Hematopoietic multipotent progenitor cell treated with erythropoietin and hydrocortisone succinate and interleukin-3 and kit ligand, for 17 days (in vitro differentiated cells): Measurements from ENCODE around the gene FBXW11.

ENCODE experiments used
- DNase-seq: peaks from one replicate; pipeline ENCODE4 v3.0.0-alpha.2; 2015; ENCODE audit warnings: low spot score

The FBXW11 gene

DNA sequence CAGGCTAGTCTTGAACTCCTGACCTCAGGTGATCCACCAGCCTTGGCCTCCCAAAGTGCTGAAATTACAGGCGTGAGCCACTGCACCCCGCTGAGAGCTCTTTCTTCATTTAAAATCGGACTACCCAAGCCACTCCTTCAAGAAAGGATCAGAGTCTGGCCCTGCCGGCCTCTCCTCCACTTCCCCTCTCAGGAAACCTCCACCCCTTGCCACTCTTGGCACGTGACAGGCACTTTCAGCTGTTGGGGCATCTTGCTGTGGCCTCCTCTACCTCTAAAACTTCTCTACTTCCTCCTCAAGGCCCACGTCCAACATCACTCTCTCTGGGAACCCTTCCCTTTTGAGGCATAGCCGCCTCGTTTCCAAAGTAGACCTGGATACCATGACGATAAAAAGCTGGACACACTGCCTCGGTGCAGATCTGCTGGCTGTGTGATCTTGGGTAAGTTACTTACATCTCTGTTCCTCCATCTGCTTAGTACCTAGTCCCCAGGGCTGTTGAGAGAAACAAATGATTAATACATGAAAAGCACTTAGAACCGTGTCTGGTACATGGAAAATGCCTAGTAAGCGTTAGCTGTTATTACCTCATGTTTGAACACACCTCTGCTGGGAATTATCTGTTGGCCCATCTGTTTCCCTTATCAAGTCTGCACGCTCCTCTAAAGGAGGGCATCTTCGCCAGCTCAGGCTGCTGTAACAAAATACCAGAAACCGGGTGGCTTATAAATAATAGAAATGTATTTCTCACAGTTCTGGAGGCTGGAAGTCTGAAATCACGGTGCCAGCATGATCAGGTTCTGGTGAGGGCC is 165.5 kb downstream of the FBXW11 start:
- peak; percentile 79 for DNase-seq

DNA sequence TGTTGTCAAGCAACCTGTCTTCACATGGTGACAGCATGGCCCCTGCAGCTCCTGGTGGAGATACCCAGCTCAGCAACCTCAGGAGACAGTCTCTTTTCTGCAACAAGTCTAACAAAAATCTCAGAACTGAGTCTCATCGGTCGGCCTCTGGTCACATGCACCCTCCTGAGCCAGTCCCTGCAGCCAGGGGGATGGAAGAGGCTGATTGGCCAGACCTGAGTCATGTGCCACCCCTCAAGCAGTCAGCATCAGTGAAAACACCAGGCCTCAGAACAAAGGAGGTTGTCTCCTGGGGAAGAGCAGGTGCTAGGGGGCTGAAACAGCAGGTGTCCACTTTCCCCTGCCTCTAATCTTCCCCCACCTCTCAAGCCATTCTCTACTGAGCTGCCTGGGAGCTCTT is 166.4 kb downstream of the FBXW11 start:
- peak; percentile 65 for DNase-seq

DNA sequence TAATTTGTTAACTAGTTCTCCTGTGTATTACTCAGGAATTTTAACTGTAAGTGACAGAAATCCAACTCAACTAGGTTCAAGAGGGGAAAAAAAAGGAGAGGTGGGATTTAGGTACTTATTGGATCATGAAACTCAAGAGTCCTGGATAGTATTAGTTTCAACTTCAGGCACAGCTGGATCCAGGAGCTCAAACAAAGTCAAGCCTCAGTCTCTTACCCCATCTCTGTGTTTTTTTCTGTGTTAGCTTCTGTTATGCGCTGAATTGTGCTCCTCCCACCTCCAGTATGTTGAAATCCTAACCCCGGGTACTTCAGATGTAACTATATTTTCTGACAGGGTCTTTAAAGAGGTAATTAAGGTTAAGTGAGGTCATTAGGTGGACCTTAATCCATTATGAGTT is 167.3 kb downstream of the FBXW11 start:
- no peak for DNase-seq

DNA sequence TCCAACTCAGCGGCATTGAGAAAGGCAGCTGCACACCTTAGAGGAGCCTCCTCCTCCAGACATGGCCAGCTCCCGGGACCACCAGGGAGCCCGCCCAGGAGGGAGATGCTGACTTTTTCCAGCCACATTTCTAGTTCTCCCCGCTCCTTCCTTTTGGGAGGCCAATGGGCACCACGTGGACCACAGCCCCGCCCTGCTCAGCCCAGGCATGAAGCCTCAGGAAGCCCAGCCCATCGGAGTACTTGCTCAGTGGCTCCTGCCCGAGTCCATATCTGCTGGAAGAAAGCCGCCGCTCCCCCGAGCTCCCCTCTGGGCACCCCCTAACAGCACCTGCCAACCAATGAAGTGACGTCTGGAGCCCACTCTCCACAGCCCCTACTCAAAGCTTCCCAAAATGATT is 168.4 kb downstream of the FBXW11 start:
- no peak for DNase-seq

DNA sequence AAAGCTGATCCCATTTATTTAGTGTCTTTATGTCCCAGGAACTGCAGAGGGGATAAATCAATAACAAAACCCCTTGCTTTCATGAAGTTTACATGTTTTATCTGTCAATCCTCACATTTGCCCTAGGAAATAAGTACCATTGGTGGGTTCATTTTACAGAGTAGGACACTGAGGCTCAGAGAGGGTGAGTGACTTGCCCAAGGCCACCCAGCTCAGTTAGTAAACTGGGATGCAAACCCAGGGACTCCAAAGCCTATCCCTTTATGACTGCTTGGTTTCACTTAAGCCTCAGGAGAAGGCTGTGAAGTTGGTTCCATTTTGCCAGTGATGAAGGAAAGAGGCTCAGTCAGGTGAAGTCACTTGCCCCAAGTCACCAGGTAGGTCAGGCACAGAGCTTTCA is 168.9 kb downstream of the FBXW11 start:
- no peak for DNase-seq

DNA sequence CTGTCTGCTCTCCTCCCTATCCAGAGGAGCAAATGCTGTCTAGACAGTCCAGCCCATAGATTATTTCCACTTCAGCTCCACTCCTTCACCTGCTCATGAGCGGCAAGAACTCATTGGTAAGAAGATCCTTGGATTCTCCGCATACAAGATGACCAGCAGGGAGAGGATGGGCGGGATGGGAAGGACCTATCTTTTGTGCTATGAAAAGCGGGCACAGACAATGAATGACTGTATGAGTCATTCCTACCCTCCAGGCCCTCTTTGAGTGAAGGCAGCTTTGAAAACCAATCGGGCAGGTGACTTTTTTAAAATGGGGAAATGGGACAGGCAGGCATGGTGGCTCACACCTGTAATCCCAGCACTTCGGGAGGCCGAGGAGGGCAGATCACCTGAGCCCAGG is 171.4 kb downstream of the FBXW11 start:
- DNase-seq = no peak

DNA sequence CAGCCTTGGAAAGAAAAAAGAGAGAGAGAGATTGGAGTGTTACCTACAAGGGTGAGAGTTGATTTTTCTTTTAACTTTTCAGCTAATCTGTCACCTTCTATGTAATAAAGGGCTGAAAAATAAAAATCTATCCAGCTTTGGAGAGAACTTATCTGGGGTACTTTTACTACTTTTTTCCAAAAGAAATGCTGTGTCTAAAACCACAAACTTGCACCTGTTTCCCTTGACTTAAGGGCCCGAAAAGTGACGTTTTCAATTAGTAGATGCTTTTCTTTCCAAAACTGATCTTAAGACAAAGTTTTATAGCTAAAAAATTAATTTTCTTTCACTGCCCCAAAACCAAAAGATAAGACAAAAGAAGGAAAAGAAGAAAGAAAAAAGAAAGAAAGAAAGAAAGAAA is 172.0 kb downstream of the FBXW11 start:
- DNase-seq = no peak

DNA sequence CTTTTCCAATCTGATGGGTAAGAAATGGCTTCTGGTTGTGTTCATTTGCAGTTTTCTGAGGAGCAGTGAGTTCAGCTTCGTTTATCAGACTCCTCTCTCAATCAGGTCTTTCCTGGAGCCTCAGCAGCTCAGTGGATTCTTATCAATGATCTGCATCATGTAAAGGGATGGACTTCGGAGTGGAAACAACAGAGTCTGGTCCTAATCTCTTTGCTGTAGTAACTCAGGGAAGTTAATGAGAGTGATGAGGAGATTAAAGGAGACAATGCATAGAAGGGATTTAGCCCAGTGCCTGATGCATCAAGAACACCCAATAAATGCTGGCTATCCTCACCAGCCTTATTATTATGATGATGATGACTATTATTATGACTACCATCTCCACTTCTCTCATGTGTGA is 173.7 kb downstream of the FBXW11 start:
- DNase-seq = no peak

DNA sequence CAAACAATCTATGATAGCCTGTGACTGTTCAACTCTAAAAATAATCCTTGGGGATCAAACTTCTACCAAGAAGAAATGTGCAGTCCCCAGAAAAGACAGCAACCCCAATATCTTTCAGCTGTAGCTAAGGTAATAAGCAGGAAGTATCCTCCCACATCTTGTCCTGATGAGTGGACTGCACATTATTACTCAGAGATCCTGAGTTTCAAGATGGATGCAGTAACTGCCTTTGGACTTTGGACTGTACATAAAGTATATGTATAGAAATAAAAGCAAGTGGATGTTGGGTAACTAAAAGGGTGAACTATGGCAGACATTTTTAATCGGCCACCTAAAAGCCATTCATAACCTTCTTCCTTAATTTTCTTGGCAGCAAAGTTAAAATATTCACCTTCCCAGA is 175.8 kb downstream of the FBXW11 start:
- no peak for DNase-seq

DNA sequence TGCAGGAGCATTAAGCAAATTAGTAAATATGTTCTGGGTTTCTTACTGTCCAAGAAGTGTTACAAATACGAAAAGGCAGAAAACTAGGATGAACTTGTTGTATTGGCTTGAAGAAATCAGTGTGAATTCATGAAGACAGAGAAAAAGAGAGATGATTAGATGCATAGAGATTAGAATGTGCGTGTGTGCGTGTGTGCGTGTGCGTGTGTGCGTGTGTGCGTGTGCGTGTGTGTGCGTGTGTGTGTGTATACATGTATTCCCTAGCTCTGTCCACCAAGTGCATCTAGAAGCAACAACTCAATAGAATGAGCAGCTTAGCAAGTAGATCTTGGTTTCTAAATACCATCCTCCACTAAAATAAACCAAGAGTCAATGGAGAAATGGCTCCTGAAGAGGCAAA is 179.3 kb downstream of the FBXW11 start:
- DNase-seq = no peak

DNA sequence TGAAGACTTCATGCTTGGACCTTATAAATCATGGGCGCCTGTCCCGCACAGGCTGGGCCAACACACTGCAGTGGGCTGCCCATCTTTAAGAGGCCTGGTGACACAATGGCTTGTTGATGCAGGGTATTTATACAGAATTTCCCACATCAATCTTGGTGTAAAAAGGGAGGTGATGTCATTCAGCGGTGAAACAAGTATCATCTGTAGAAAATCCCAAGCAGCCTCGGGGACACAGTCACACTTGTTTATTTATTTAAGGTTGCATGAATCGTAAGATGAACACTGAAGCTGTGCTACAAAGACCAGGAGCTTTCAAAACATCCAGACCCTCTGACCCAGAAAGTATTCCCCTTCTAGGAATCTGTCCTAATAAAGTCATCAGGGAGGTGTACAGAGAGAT is 180.3 kb downstream of the FBXW11 start:
- no peak for DNase-seq

DNA sequence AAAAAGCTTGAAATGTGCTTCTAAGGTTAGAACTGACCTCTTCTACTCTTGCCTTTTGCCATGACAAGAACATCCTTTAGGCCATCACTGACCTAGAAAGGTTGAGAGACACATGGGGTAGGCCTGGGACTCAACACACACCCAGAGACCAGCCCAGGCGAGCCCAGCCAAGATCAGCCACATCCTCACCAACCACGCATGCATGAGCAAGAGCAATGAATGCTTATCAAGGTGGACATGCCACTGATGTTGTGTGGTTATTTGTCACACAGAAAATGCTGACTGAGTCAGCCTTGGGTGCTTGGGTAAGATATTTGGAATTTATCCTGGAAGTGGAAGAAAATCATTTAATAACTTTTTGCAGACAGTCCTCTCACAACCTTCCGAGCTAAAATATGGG is 181.4 kb downstream of the FBXW11 start:
- DNase-seq = no peak

DNA sequence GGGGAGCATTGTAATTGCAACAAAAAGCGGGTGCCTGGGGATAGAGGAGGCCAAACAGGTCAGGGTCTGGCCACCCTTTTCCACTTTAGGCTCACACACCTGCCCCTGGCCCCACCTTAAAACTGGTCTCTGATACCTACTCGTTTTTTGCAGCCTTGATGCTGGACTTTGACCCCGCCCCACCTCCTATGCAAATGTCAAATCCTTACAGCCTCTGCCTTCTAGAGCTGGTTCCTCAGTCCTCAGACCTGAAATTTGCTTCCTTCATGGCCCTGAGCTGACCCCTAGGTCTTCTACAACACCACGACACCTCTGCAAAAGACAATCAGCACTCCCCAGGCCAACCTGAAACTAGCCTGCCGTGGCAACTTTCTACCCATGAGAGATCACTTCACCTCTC is 183.2 kb downstream of the FBXW11 start:
- DNase-seq = no peak

DNA sequence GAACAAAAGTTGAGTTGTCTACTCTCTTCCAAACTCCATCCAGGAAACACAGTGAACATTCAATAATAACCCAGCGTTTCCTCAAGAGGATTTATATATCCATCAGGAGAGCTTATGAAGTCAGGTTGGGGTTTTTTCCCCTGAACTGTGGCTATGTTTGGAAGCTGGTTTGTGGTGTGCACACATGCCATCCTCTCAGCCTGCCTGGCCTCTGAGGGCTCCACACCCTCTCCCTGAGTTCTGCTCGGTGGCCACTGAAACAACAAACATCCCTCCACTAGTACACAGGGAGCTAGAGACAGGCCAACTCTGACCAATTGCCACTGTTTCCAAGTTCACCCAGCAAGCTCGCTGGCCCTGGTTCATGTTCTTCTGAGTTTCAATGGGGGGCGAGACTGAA is 185.2 kb downstream of the FBXW11 start:
- no peak for DNase-seq

DNA sequence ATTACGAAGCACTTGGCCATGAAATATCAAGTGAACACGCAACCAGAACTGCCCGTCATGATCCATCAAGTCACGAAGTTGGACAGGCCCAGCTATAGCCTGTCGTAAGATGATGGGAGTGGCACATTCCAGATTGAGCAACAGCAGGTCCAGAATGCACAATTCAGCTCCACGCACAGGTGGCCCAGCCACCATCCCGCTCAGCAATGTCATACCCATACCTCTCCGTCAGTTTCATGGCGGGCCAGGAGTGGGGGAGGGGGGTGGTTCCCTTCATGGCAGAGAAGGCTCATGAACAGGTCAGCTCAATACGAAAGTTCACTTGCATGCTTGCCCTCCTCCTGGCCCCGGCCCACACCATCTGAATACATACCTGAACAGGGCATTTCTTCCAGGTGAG is 185.9 kb downstream of the FBXW11 start:
- DNase-seq = no peak

DNA sequence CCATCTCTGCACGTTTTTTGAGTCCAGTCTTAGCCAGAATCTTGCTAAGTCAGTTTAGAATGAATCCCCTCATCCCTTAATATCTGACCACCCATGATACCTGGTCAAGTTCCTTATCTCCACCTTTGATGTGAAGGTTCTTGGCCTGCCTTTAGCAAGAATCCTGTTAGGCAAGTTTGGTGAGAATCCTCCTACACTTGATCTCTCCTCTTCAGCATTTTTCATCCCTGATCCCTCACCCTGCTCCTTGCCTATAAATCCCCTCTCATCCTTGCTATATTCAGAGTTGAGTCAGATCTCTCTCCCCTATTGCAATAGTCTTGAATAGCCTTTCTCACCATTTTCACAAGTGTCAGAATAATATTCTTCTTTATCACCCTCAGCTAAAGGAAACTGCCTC is 189.8 kb downstream of the FBXW11 start:
- no peak for DNase-seq

DNA sequence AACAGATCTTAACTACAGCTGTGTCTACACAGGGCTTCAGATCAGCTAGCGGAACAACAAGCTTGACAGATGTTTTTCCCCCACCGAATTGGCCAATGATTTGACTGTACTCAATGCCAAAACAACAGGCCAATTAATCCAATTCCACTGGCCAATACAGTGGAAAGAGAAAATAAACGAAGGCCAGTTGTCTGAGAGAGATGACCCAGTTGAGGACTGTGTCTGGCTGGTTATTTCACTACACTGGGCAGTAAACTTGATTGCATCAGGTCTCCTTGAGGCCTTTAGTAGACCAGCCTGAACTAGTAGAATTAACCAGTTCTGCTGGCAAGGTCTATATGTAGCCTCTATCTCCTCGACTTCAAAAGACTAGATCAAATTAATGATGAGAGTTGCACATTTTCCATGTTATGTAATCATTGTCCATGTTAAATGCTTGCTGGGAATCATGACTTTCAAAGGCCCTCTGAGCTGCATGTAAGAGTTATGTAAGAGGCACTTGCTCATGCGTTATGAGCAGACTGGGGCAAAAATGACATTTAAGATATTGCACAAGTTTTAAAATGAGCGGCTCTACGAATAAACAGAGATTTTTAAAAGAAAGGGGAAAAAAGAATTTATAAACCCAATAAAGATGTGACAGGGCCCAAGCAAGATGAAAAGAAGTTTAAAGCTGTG is 192.5 kb downstream of the FBXW11 start:
- DNase-seq = no peak

DNA sequence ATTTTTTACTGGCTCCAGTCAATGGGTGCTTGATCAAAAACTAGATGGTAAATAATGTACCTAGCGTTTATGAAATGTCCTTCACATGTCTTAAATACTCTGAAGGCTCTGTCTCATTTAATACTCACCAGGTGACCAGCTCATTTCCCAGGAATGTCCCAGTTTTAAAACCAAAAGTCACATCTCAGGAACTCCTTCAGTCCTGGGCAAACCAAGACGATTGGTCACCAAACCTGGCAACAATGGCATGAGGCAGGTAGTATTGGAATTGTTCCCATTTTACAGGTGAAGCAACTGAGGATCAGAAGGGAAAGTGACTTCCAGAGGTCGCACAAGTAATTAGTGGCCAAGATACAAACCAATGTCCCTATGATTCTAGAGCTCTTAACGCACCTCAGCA is 193.2 kb downstream of the FBXW11 start:
- no peak for DNase-seq
